HG03280 (cell line): ENCODE data around the gene FRRS1.
"Not testable (repeated sequence)": the region's sequence is repeated elsewhere in the genome, so short reads cannot be mapped to it uniquely, and the experiment has no call there.

ENCODE experiments used
- ATAC-seq: cut with Tn5 transposase; IDR thresholded peaks from one replicate; pipeline ENCODE4 v1.9.1; 2021; ENCODE audit warnings: mild to moderate bottlenecking, moderate library complexity; ENCODE audit not compliant: unreplicated experiment

Gene FRRS1

GRCh38 chr1:99766378-99766800 lies at the start of gene FRRS1:
TSS of gene FRRS1 (minus strand) at chr1:99766635. CDS start at chr1:99748768, 17,867 bp downstream.
- ATAC-seq: peak; percentile 86

GRCh38 chr1:99814373-99814900 lies 48.0 kb upstream of the FRRS1 start:
- no peak for ATAC-seq

GRCh38 chr1:99811747-99812146 lies 45.3 kb upstream of the FRRS1 start:
- ATAC-seq: no peak

- no peak for ATAC-seq
These were observed 44.6 kb upstream of the FRRS1 start for GRCh38 chr1:99811075-99811474.

- ATAC-seq: peak; percentile 80
These were observed 42.1 kb upstream of the FRRS1 start for GRCh38 chr1:99808391-99809115.

GRCh38 chr1:99806882-99807281 lies 40.4 kb upstream of the FRRS1 start:
- no peak for ATAC-seq

- no peak for ATAC-seq
These were observed 35.1 kb upstream of the FRRS1 start for GRCh38 chr1:99801584-99801983.

- not testable (repeated sequence) for ATAC-seq
These were observed 27.4 kb upstream of the FRRS1 start for GRCh38 chr1:99793861-99794260.

GRCh38 chr1:99789715-99790114 lies 23.3 kb upstream of the FRRS1 start:
- ATAC-seq: no peak

- no peak for ATAC-seq
These were observed 22.5 kb upstream of the FRRS1 start for GRCh38 chr1:99788896-99789295.

- ATAC-seq: peak; percentile 75
These were observed 20.5 kb upstream of the FRRS1 start for GRCh38 chr1:99786751-99787501.

- no peak for ATAC-seq
These were observed 18.4 kb upstream of the FRRS1 start for GRCh38 chr1:99784809-99785255.

GRCh38 chr1:99784143-99784542 lies 17.7 kb upstream of the FRRS1 start:
- ATAC-seq: no peak

GRCh38 chr1:99782920-99783319 lies 16.5 kb upstream of the FRRS1 start:
- no peak for ATAC-seq

GRCh38 chr1:99782397-99782796 lies 16.0 kb upstream of the FRRS1 start:
- ATAC-seq: no peak

- no peak for ATAC-seq
These were observed 15.4 kb upstream of the FRRS1 start for GRCh38 chr1:99781798-99782197.

- ATAC-seq: no peak
These were observed 11.3 kb upstream of the FRRS1 start for GRCh38 chr1:99777752-99778151.

GRCh38 chr1:99776120-99776519 lies 9.7 kb upstream of the FRRS1 start:
- ATAC-seq: no peak

- ATAC-seq: no peak
These were observed 6.4 kb upstream of the FRRS1 start for GRCh38 chr1:99772809-99773208.

GRCh38 chr1:99771513-99771918 lies 5.1 kb upstream of the FRRS1 start:
- no peak for ATAC-seq

GRCh38 chr1:99768524-99769245 lies 2.2 kb upstream of the FRRS1 start:
- no peak for ATAC-seq
